HEK293T (cell line): ENCODE data around the gene CFAP100.

Source experiments
- ARNT ChIP-seq: fragments of 450-650 bp; IDR thresholded peaks from 2 replicates; pipeline ENCODE4 v1.6.1; 2017; ENCODE audit warnings: mild to moderate bottlenecking
- BHLHE40 ChIP-seq: fragments of 450-650 bp; IDR thresholded peaks from 2 replicates; pipeline ENCODE4 v1.6.1; 2016; ENCODE audit warnings: mild to moderate bottlenecking, moderate library complexity, borderline replicate concordance
- CTBP1 ChIP-seq: fragments of 450-650 bp; IDR thresholded peaks from 2 replicates; pipeline ENCODE4 v1.6.1; 2016; ENCODE audit warnings: borderline replicate concordance
- ELF4 ChIP-seq: fragments of 450-650 bp; IDR thresholded peaks from 2 replicates; pipeline ENCODE4 v1.6.1; 2017; ENCODE audit warnings: antibody characterized with exemption
- FOXA1 ChIP-seq: fragments of 450-650 bp; IDR thresholded peaks from 2 replicates; pipeline ENCODE4 v1.6.1; 2016; ENCODE audit warnings: mild to moderate bottlenecking
- FOXK2 ChIP-seq: fragments of 450-650 bp; IDR thresholded peaks from 2 replicates; pipeline ENCODE4 v1.6.1; 2016; ENCODE audit warnings: mild to moderate bottlenecking
- HDGF ChIP-seq: fragments of 450-650 bp; IDR thresholded peaks from 2 replicates; pipeline ENCODE4 v1.6.1; 2017; ENCODE audit warnings: antibody characterized with exemption, borderline replicate concordance
- L3MBTL2 ChIP-seq: fragments of 450-650 bp; conservative IDR thresholded peaks from 2 replicates; pipeline ENCODE4 v1.6.1; 2016; ENCODE audit warnings: mild to moderate bottlenecking
- NFRKB ChIP-seq: fragments of 450-650 bp; IDR thresholded peaks from 2 replicates; pipeline ENCODE4 v1.6.1; 2016; ENCODE audit warnings: mild to moderate bottlenecking, moderate library complexity
- SP1 ChIP-seq: fragments of 450-650 bp; IDR thresholded peaks from 2 replicates; pipeline ENCODE4 v1.6.1; 2017
- TARDBP ChIP-seq: fragments of 450-650 bp; IDR thresholded peaks from 2 replicates; pipeline ENCODE4 v1.6.1; 2016
- ZNF384 ChIP-seq: fragments of 450-650 bp; IDR thresholded peaks from 2 replicates; pipeline ENCODE4 v1.6.1; 2016
- TF ChIP-seq, protein P1 (sequence below): fragments of 450-650 bp; IDR thresholded peaks from 2 replicates; pipeline ENCODE4 v1.6.1; 2016

DNA sequence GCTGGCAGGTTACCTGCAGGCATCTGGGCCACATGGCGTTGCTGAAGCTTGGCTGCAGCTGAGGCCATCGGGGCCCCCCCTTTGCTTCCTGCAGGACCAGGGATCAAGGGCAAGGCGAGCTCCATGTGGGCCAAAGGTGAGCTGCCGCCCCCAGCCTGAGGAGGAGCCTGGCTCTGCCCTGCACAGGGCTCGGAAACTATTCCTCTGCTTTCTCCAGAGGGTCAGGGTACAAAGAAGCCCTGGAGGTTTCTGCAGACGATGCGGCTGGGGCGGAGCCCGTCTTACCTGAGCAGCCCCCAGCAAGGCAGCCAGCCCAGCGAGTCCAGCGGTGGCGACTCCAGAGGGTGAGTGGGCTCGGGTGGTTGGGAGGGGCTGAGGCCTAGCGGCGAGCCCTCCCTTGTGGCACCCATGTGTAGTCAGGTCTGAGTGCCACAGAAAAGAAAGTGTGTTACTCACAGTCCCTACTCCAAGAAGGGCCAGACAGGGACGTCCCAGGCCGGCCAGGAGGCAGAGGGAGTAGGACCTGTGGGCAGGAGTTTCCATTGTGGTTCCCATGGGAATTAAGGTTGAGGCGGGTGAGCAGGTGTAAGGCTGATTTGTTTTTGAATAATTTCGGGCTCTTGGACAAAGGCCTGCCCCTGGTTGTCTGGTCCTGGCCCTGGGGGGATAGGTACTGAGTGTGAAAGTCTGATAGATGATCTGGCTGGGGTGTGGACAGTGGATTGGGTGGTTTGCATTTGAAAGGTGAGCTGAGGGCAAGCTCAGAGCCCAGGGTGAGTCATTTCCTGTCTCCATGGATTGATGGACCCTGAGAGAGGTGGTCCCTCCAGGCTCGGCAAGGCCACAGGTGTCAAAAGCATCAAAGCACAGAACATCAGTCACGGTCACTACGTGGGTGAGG is 25.4 kb downstream of the CFAP100 start:
- no peak for TF ChIP-seq L3MBTL2
- no peak for TF ChIP-seq FOXK2
- TF ChIP-seq, protein P1, sequence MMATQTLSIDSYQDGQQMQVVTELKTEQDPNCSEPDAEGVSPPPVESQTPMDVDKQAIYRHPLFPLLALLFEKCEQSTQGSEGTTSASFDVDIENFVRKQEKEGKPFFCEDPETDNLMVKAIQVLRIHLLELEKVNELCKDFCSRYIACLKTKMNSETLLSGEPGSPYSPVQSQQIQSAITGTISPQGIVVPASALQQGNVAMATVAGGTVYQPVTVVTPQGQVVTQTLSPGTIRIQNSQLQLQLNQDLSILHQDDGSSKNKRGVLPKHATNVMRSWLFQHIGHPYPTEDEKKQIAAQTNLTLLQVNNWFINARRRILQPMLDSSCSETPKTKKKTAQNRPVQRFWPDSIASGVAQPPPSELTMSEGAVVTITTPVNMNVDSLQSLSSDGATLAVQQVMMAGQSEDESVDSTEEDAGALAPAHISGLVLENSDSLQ, result no peak
- TF ChIP-seq BHLHE40, result no peak
- TF ChIP-seq ARNT, result no peak
- TF ChIP-seq SP1, result no peak
- TF ChIP-seq NFRKB, result no peak
- no peak for TF ChIP-seq ZNF384
- no peak for TF ChIP-seq HDGF
- no peak for TF ChIP-seq ELF4
- TF ChIP-seq TARDBP, result no peak
- no peak for TF ChIP-seq CTBP1
- no peak for TF ChIP-seq FOXA1
